ENCODE results near the gene HSD17B2. TPM values are rescaled to one million over a fixed set of nuclear protein-coding genes. Genes with fewer than 3 reads are reported as not detected.

The HSD17B2 gene
- total RNA-seq, 1 experiment from 2014 or later: not detected

- H3K4me1 ChIP-seq (ENCODE audit: low read length): no peaks in the 10 kb centered on the region
These were observed 46.2 kb downstream of the HSD17B2 start for GRCh38 chr16:82081264-82081663.

GRCh38 chr16:82082097-82082496, 47.0 kb downstream of the HSD17B2 start:
- no peaks in the 10 kb centered on the region for H3K9me2 ChIP-seq (replicated peaks; ENCODE audit: insufficient read depth, low read length)

More at GRCh38 chr16:82081264-82081663, 46.2 kb downstream of the HSD17B2 start:
- no peak overlapping the region for H3K9ac ChIP-seq (ENCODE audit: low read length)
- no peak overlapping the region for H3K4me2 ChIP-seq (ENCODE audit: low read depth, low read length, poor library complexity, severe bottlenecking)
- no peaks in the 10 kb centered on the region for H3K27me3 ChIP-seq (ENCODE audit: low read length)
- no peaks in the 10 kb centered on the region for H3K9me3 ChIP-seq (ENCODE audit: low read length)
- no peak overlapping the region for H2AFZ ChIP-seq (ENCODE audit: low read length)
- no peak overlapping the region for H3K4me3 ChIP-seq (ENCODE audit: low read length)
- H3K36me3 ChIP-seq (ENCODE audit: insufficient read depth, low read length): no peaks in the 10 kb centered on the region
- no peak for DNase-seq
- no peaks in the 10 kb centered on the region for H3K79me2 ChIP-seq (ENCODE audit: low read length)
- no peak overlapping the region for H3K27ac ChIP-seq (ENCODE audit: low read length)
- H3K9me2 ChIP-seq (replicated peaks; ENCODE audit: insufficient read depth, low read length): no peaks in the 10 kb centered on the region
- no peaks in the 10 kb centered on the region for H4K20me1 ChIP-seq (ENCODE audit: insufficient read depth, low read depth, low read length)

GRCh38 chr16:82082543-82083244, 47.6 kb downstream of the HSD17B2 start:
- no peak overlapping the region for H3K27ac ChIP-seq (ENCODE audit: low read length)
- H3K9me3 ChIP-seq (ENCODE audit: low read length): no peaks in the 10 kb centered on the region
- H2AFZ ChIP-seq (ENCODE audit: low read length): no peak overlapping the region
- H3K79me2 ChIP-seq (ENCODE audit: low read length): no peaks in the 10 kb centered on the region
- no peaks in the 10 kb centered on the region for H3K27me3 ChIP-seq (ENCODE audit: low read length)
- no peak overlapping the region for H3K4me3 ChIP-seq (ENCODE audit: low read length)
- H3K9me2 ChIP-seq (replicated peaks; ENCODE audit: insufficient read depth, low read length): no peaks in the 10 kb centered on the region
- no peak overlapping the region for H3K4me2 ChIP-seq (ENCODE audit: low read depth, low read length, poor library complexity, severe bottlenecking)
- no peak overlapping the region for H3K9ac ChIP-seq (ENCODE audit: low read length)
- H3K36me3 ChIP-seq (ENCODE audit: insufficient read depth, low read length): no peaks in the 10 kb centered on the region
- H4K20me1 ChIP-seq (ENCODE audit: insufficient read depth, low read depth, low read length): no peaks in the 10 kb centered on the region
- H3K4me1 ChIP-seq (ENCODE audit: low read length): no peaks in the 10 kb centered on the region
- DNase-seq: no peak

More at GRCh38 chr16:82082097-82082496, 47.0 kb downstream of the HSD17B2 start:
- Histone ChIP-seq H3K4me3 (ENCODE audit: low read length) (no peak overlapping the region), H3K79me2 (ENCODE audit: low read length) (no peaks in the 10 kb centered on the region), H3K36me3 (ENCODE audit: insufficient read depth, low read length) (no peaks in the 10 kb centered on the region), H2AFZ (ENCODE audit: low read length) (no peak overlapping the region), H3K9ac (ENCODE audit: low read length) (no peak overlapping the region), H3K27me3 (ENCODE audit: low read length) (no peaks in the 10 kb centered on the region), H3K4me1 (ENCODE audit: low read length) (no peaks in the 10 kb centered on the region), H3K4me2 (ENCODE audit: low read depth, low read length, poor library complexity, severe bottlenecking) (no peak overlapping the region), H4K20me1 (ENCODE audit: insufficient read depth, low read depth, low read length) (no peaks in the 10 kb centered on the region), H3K27ac (ENCODE audit: low read length) (no peak overlapping the region), H3K9me3 (ENCODE audit: low read length) (no peaks in the 10 kb centered on the region)
- DNase-seq: no peak

GRCh38 chr16:82083710-82084353, 48.8 kb downstream of the HSD17B2 start:
- no peak for DNase-seq
- no peak overlapping the region for H3K4me3 ChIP-seq (ENCODE audit: low read length)
- H3K9me3 ChIP-seq (ENCODE audit: low read length): no peaks in the 10 kb centered on the region
- no peaks in the 10 kb centered on the region for H3K4me1 ChIP-seq (ENCODE audit: low read length)
- H3K27me3 ChIP-seq (ENCODE audit: low read length): no peaks in the 10 kb centered on the region
- no peaks in the 10 kb centered on the region for H3K36me3 ChIP-seq (ENCODE audit: insufficient read depth, low read length)
- H3K4me2 ChIP-seq (ENCODE audit: low read depth, low read length, poor library complexity, severe bottlenecking): no peak overlapping the region
- H3K9me2 ChIP-seq (replicated peaks; ENCODE audit: insufficient read depth, low read length): no peaks in the 10 kb centered on the region
- H3K9ac ChIP-seq (ENCODE audit: low read length): no peak overlapping the region
- no peak overlapping the region for H2AFZ ChIP-seq (ENCODE audit: low read length)
- H4K20me1 ChIP-seq (ENCODE audit: insufficient read depth, low read depth, low read length): no peaks in the 10 kb centered on the region
- H3K27ac ChIP-seq (ENCODE audit: low read length): no peak overlapping the region
- no peaks in the 10 kb centered on the region for H3K79me2 ChIP-seq (ENCODE audit: low read length)

GRCh38 chr16:82085011-82085779, 50.1 kb downstream of the HSD17B2 start:
- no peaks in the 10 kb centered on the region for H3K27me3 ChIP-seq (ENCODE audit: low read length)
- no peak overlapping the region for H3K27ac ChIP-seq (ENCODE audit: low read length)
- no peaks in the 10 kb centered on the region for H3K79me2 ChIP-seq (ENCODE audit: low read length)
- DNase-seq: no peak
- H3K4me3 ChIP-seq (ENCODE audit: low read length): no peak overlapping the region
- no peaks in the 10 kb centered on the region for H3K9me2 ChIP-seq (replicated peaks; ENCODE audit: insufficient read depth, low read length)
- H3K4me1 ChIP-seq (ENCODE audit: low read length): no peaks in the 10 kb centered on the region
- H3K9ac ChIP-seq (ENCODE audit: low read length): no peak overlapping the region
- no peaks in the 10 kb centered on the region for H4K20me1 ChIP-seq (ENCODE audit: insufficient read depth, low read depth, low read length)
- H3K36me3 ChIP-seq (ENCODE audit: insufficient read depth, low read length): no peaks in the 10 kb centered on the region
- no peak overlapping the region for H3K4me2 ChIP-seq (ENCODE audit: low read depth, low read length, poor library complexity, severe bottlenecking)
- H2AFZ ChIP-seq (ENCODE audit: low read length): no peak overlapping the region
- H3K9me3 ChIP-seq (ENCODE audit: low read length): no peaks in the 10 kb centered on the region

- Histone ChIP-seq H3K9me2 (replicated peaks; ENCODE audit: insufficient read depth, low read length) (no peaks in the 10 kb centered on the region), H3K79me2 (ENCODE audit: low read length) (no peaks in the 10 kb centered on the region), H4K20me1 (ENCODE audit: insufficient read depth, low read depth, low read length) (no peaks in the 10 kb centered on the region), H3K36me3 (ENCODE audit: insufficient read depth, low read length) (no peaks in the 10 kb centered on the region), H3K4me3 (ENCODE audit: low read length) (no peak overlapping the region), H3K27ac (ENCODE audit: low read length) (no peak overlapping the region), H3K9ac (ENCODE audit: low read length) (no peak overlapping the region), H3K4me1 (ENCODE audit: low read length) (no peaks in the 10 kb centered on the region), H3K9me3 (ENCODE audit: low read length) (no peaks in the 10 kb centered on the region), H3K27me3 (ENCODE audit: low read length) (no peaks in the 10 kb centered on the region), H2AFZ (ENCODE audit: low read length) (no peak overlapping the region), H3K4me2 (ENCODE audit: low read depth, low read length, poor library complexity, severe bottlenecking) (no peak overlapping the region)
- DNase-seq: no peak
These were observed 53.4 kb downstream of the HSD17B2 start for GRCh38 chr16:82088483-82088882.

GRCh38 chr16:82091241-82091640, 56.2 kb downstream of the HSD17B2 start:
- no peak overlapping the region for H3K4me2 ChIP-seq (ENCODE audit: low read depth, low read length, poor library complexity, severe bottlenecking)
- H4K20me1 ChIP-seq (ENCODE audit: insufficient read depth, low read depth, low read length): no peaks in the 10 kb centered on the region
- H2AFZ ChIP-seq (ENCODE audit: low read length): no peak overlapping the region
- H3K36me3 ChIP-seq (ENCODE audit: insufficient read depth, low read length): no peaks in the 10 kb centered on the region
- DNase-seq: no peak
- H3K4me1 ChIP-seq (ENCODE audit: low read length): no peaks in the 10 kb centered on the region
- H3K4me3 ChIP-seq (ENCODE audit: low read length): no peak overlapping the region
- no peaks in the 10 kb centered on the region for H3K9me2 ChIP-seq (replicated peaks; ENCODE audit: insufficient read depth, low read length)
- H3K27me3 ChIP-seq (ENCODE audit: low read length): no peaks in the 10 kb centered on the region
- no peaks in the 10 kb centered on the region for H3K9me3 ChIP-seq (ENCODE audit: low read length)
- H3K9ac ChIP-seq (ENCODE audit: low read length): no peak overlapping the region
- H3K79me2 ChIP-seq (ENCODE audit: low read length): no peaks in the 10 kb centered on the region
- no peak overlapping the region for H3K27ac ChIP-seq (ENCODE audit: low read length)

- Histone ChIP-seq H3K27ac (ENCODE audit: low read length) (no peak overlapping the region), H3K4me1 (ENCODE audit: low read length) (no peaks in the 10 kb centered on the region), H3K9me3 (ENCODE audit: low read length) (no peaks in the 10 kb centered on the region), H3K9me2 (replicated peaks; ENCODE audit: insufficient read depth, low read length) (no peaks in the 10 kb centered on the region), H3K4me2 (ENCODE audit: low read depth, low read length, poor library complexity, severe bottlenecking) (no peak overlapping the region), H3K79me2 (ENCODE audit: low read length) (no peaks in the 10 kb centered on the region), H2AFZ (ENCODE audit: low read length) (no peak overlapping the region), H3K9ac (ENCODE audit: low read length) (no peak overlapping the region), H3K4me3 (ENCODE audit: low read length) (no peak overlapping the region), H4K20me1 (ENCODE audit: insufficient read depth, low read depth, low read length) (no peaks in the 10 kb centered on the region), H3K27me3 (ENCODE audit: low read length) (no peaks in the 10 kb centered on the region), H3K36me3 (ENCODE audit: insufficient read depth, low read length) (no peaks in the 10 kb centered on the region)
- no peak for DNase-seq
These were observed 57.7 kb downstream of the HSD17B2 start for GRCh38 chr16:82092711-82093110.

All from Karpas-422 (cell line).